Measurements from ENCODE around the gene ARL6IP6. TPM values are rescaled to one million over a fixed set of nuclear protein-coding genes. Genes with fewer than 3 reads are reported as not detected.

The ARL6IP6 gene
- total and polyA plus RNA-seq, 2 of the 13 experiments (the other 11 are each of a cell fraction or from before 2014, with no cell fraction given) = 45.0 to 65.9 TPM

DNA sequence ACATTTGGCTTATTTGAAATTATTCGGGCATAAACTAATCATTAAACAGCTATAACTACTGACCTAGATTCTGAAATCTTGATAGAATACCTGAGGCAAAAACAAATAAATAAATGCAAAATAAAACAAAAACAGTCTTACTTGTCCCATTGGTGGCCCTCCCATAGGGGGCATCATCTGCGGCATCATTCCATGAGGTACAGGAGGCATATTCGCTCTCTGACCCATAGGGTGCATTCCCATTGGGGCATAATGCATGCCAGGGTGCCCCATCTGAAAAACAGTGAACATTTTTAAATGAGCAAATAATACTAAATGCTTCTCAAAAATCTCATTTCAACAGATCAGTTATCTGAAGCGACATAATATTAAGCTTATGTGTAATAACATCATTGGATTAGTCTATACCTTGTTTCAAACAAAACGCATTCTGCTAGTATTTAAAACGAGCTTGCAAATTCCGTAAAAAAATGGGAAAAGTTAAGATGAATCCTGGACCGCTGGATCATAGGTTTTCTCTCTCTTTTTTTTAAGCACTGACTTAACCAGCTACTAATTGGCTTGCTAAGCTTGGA is 2.5 kb upstream of the ARL6IP6 start (continued):
- TF ChIP-seq, protein P1, sequence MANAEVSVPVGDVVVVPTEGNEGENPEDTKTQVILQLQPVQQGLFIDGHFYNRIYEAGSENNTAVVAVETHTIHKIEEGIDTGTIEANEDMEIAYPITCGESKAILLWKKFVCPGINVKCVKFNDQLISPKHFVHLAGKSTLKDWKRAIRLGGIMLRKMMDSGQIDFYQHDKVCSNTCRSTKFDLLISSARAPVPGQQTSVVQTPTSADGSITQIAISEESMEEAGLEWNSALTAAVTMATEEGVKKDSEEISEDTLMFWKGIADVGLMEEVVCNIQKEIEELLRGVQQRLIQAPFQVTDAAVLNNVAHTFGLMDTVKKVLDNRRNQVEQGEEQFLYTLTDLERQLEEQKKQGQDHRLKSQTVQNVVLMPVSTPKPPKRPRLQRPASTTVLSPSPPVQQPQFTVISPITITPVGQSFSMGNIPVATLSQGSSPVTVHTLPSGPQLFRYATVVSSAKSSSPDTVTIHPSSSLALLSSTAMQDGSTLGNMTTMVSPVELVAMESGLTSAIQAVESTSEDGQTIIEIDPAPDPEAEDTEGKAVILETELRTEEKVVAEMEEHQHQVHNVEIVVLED (CRISPR knock-in tag; IDR thresholded peaks at IDR 0.05; ENCODE audit: borderline replicate concordance) = peak; percentile 5; the same call in 1 of the 2 replicates
- no peak for TF ChIP-seq AKAP8 (CRISPR knock-in tag; IDR thresholded peaks at IDR 0.05)
- TF ChIP-seq SCMH1 (CRISPR knock-in tag; IDR thresholded peaks at IDR 0.05; ENCODE audit: borderline replicate concordance) = no peak
- 0 out of 2 replicates have a peak, but pooled peaks have one; percentile 32 for TF ChIP-seq ZMYM4 (CRISPR knock-in tag; IDR thresholded peaks at IDR 0.05)
- no peak for TF ChIP-seq ZNF556 (CRISPR knock-in tag; IDR thresholded peaks at IDR 0.05; ENCODE audit: borderline replicate concordance)
- TF ChIP-seq, protein P2, sequence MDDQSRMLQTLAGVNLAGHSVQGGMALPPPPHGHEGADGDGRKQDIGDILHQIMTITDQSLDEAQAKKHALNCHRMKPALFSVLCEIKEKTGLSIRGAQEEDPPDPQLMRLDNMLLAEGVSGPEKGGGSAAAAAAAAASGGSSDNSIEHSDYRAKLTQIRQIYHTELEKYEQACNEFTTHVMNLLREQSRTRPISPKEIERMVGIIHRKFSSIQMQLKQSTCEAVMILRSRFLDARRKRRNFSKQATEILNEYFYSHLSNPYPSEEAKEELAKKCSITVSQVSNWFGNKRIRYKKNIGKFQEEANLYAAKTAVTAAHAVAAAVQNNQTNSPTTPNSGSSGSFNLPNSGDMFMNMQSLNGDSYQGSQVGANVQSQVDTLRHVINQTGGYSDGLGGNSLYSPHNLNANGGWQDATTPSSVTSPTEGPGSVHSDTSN (CRISPR knock-in tag; IDR thresholded peaks at IDR 0.05; ENCODE audit: borderline replicate concordance) = no peak
- TF ChIP-seq, protein P3, sequence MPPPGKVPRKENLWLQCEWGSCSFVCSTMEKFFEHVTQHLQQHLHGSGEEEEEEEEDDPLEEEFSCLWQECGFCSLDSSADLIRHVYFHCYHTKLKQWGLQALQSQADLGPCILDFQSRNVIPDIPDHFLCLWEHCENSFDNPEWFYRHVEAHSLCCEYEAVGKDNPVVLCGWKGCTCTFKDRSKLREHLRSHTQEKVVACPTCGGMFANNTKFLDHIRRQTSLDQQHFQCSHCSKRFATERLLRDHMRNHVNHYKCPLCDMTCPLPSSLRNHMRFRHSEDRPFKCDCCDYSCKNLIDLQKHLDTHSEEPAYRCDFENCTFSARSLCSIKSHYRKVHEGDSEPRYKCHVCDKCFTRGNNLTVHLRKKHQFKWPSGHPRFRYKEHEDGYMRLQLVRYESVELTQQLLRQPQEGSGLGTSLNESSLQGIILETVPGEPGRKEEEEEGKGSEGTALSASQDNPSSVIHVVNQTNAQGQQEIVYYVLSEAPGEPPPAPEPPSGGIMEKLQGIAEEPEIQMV (CRISPR knock-in tag; IDR thresholded peaks at IDR 0.05; ENCODE audit: low read depth) = no peak
- no peak for TF ChIP-seq ZNF180 (CRISPR knock-in tag; IDR thresholded peaks at IDR 0.05; ENCODE audit: borderline replicate concordance, low read depth)
- no peak for TF ChIP-seq ZBTB20 (CRISPR knock-in tag; IDR thresholded peaks at IDR 0.05; ENCODE audit: borderline replicate concordance, low read depth)
- TF ChIP-seq HIVEP1 (CRISPR knock-in tag; IDR thresholded peaks at IDR 0.05) = no peak
- no peak for TF ChIP-seq MBD4 (IDR thresholded peaks at IDR 0.05; ENCODE audit: borderline replicate concordance, low read length)
- TF ChIP-seq HNRNPH1 (optimal IDR thresholded peaks at IDR 0.05; ENCODE audit: low read depth, low read length) = no peak
- no peak for TF ChIP-seq TOPORS (CRISPR knock-in tag; IDR thresholded peaks at IDR 0.05)
- TF ChIP-seq, protein P4, sequence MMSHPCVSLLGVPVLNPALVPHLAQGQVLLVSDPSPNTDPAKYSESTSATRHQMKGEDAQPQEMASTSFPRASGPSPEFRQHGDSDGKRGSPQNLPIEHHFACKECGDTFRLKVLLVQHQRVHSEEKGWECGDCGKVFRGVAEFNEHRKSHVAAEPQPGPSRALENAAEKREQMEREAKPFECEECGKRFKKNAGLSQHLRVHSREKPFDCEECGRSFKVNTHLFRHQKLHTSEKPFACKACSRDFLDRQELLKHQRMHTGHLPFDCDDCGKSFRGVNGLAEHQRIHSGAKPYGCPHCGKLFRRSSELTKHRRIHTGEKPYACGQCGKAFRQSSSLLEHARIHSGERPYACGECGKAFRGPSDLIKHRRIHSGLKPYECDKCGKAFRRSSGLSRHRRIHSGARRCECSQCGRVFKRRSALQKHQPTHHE (CRISPR knock-in tag; IDR thresholded peaks at IDR 0.05; ENCODE audit: borderline replicate concordance) = no peak
- TF ChIP-seq XRCC5 (optimal IDR thresholded peaks at IDR 0.05; ENCODE audit: low read length) = peak; percentile 79
- no peak for TF ChIP-seq MTF2 (CRISPR knock-in tag; IDR thresholded peaks at IDR 0.05; ENCODE audit: borderline replicate concordance)
- no peak; the same call in 1 of the 2 replicates for TF ChIP-seq KLF11 (CRISPR knock-in tag; IDR thresholded peaks at IDR 0.05)
- no peak for TF ChIP-seq ZNF24 (IDR thresholded peaks at IDR 0.05)
- 0 out of 2 replicates have a peak, but pooled peaks have one; percentile 37 for TF ChIP-seq ADNP (CRISPR knock-in tag; IDR thresholded peaks at IDR 0.05)
- 0 out of 2 replicates have a peak, but pooled peaks have one; percentile 12 for TF ChIP-seq ZNF264 (CRISPR knock-in tag; IDR thresholded peaks at IDR 0.05)
- TF ChIP-seq TCF7 (IDR thresholded peaks at IDR 0.05; ENCODE audit: low read depth) = no peak
- TF ChIP-seq MTA1 (CRISPR knock-in tag; IDR thresholded peaks at IDR 0.05; ENCODE audit: borderline replicate concordance) = no peak
- no peak for TF ChIP-seq CENPT (CRISPR knock-in tag; IDR thresholded peaks at IDR 0.05; ENCODE audit: low read depth)
- peak; percentile 66; the same call in 1 of the 2 replicates for TF ChIP-seq SAP130 (CRISPR knock-in tag; IDR thresholded peaks at IDR 0.05; ENCODE audit: low read depth)
